ENCODE data around the gene CDK2AP2. TPM values are rescaled to one million over a fixed set of nuclear protein-coding genes. Genes with fewer than 3 reads are reported as not detected.
A peak's percentile ranks its signal among the peaks of the same experiment; 100 is the strongest.

The CDK2AP2 gene
- total RNA-seq, 3 donors from 2014 or later: 32.1 to 35.4 (median 32.8) TPM

GRCh38 chr11:67491276-67492068 is 16.5 kb downstream of the CDK2AP2 start:
- Histone ChIP-seq H3K4me3 (no peak overlapping the region), H3K36me3 (no peaks in the 10 kb centered on the region), H3K27ac (peak overlapping the region; percentile 48 to 60), H3K9me3 (no peaks in the 10 kb centered on the region), H3K4me1 (no peaks in the 10 kb centered on the region), H3K27me3 (no peaks in the 10 kb centered on the region)
- no peak for DNase-seq (ENCODE audit: low spot score in 2 of 2)
- intact Hi-C loops (cut with DNase I; ENCODE audit: low total_unique reads): no loop called here
- TF ChIP-seq CTCF (IDR thresholded peaks at IDR 0.05) (no peak), POLR2A (IDR thresholded peaks at IDR 0.05) (no peak), POLR2AphosphoS5 (IDR thresholded peaks at IDR 0.05) (no peak)

DNA sequence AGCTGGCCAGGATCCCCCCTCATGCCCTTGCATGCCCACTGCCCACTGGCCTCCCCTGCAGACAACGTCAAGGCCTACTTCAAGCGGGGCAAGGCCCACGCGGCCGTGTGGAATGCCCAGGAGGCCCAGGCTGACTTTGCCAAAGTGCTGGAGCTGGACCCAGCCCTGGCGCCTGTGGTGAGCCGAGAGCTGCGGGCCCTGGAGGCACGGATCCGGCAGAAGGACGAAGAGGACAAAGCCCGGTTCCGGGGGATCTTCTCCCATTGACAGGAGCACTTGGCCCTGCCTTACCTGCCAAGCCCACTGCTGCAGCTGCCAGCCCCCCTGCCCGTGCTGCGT is 17.3 kb downstream of the CDK2AP2 start:
- no peaks in the 10 kb centered on the region for H3K9me3 ChIP-seq
- TF ChIP-seq POLR2A (IDR thresholded peaks at IDR 0.05) (no peak), POLR2AphosphoS5 (IDR thresholded peaks at IDR 0.05) (no peak), CTCF (IDR thresholded peaks at IDR 0.05) (no peak)
- H3K27me3 ChIP-seq: no peaks in the 10 kb centered on the region
- H3K4me1 ChIP-seq: no peaks in the 10 kb centered on the region
- H3K4me3 ChIP-seq: no peak overlapping the region
- intact Hi-C loops (cut with DNase I; ENCODE audit: low total_unique reads): no loop called here
- H3K27ac ChIP-seq: peak overlapping the region in 1 of 2 donors; percentile 39
- no peak for DNase-seq (ENCODE audit: low spot score in 2 of 2)
- H3K36me3 ChIP-seq: no peaks in the 10 kb centered on the region

GRCh38 chr11:67489885-67490726 is 17.9 kb downstream of the CDK2AP2 start:
- Histone ChIP-seq H3K9me3 (no peaks in the 10 kb centered on the region), H3K27ac (peak overlapping the region in 1 of 2 donors; percentile 39), H3K36me3 (no peaks in the 10 kb centered on the region), H3K4me3 (no peak overlapping the region), H3K27me3 (no peaks in the 10 kb centered on the region), H3K4me1 (no peaks in the 10 kb centered on the region)
- no peak for DNase-seq (ENCODE audit: low spot score in 2 of 2)
- intact Hi-C loops (cut with DNase I; ENCODE audit: low total_unique reads): no loop called here
- TF ChIP-seq POLR2A (IDR thresholded peaks at IDR 0.05): no peak
- no peak for TF ChIP-seq POLR2AphosphoS5 (IDR thresholded peaks at IDR 0.05)
- no peak for TF ChIP-seq CTCF (IDR thresholded peaks at IDR 0.05)

GRCh38 chr11:67489203-67489884 is 18.6 kb downstream of the CDK2AP2 start:
- Histone ChIP-seq H3K4me1 (no peaks in the 10 kb centered on the region), H3K27ac (no peak overlapping the region), H3K9me3 (no peaks in the 10 kb centered on the region), H3K36me3 (no peaks in the 10 kb centered on the region), H3K27me3 (no peaks in the 10 kb centered on the region), H3K4me3 (no peak overlapping the region)
- intact Hi-C loops (cut with DNase I; ENCODE audit: low total_unique reads): no loop called here
- TF ChIP-seq POLR2A (IDR thresholded peaks at IDR 0.05) (no peak), CTCF (IDR thresholded peaks at IDR 0.05) (no peak), POLR2AphosphoS5 (IDR thresholded peaks at IDR 0.05) (no peak)
- no peak for DNase-seq (ENCODE audit: low spot score in 2 of 2)

All from breast epithelium (tissue), 4 donors.